ENCODE results near the gene CTNNBIP1.
A peak's percentile ranks its signal among the peaks of the same experiment; 100 is the strongest.

Gene CTNNBIP1

GRCh38 chr1:9843576-9843945 is 66.5 kb downstream of the CTNNBIP1 start:
- no peaks in the 10 kb centered on the region for H3K36me3 Mint-ChIP-seq
- ATAC-seq (no peak), DNase-seq (ENCODE audit: low spot score in 2 of 2) (no peak)
- H3K27ac Mint-ChIP-seq = no peak overlapping the region
- no peaks in the 10 kb centered on the region for H3K9me3 Mint-ChIP-seq
- H3K4me1 Mint-ChIP-seq = no peaks in the 10 kb centered on the region
- H3K4me3 Mint-ChIP-seq = no peak overlapping the region

GRCh38 chr1:9842781-9843575 is 67.1 kb downstream of the CTNNBIP1 start:
- ATAC-seq (peak; percentile 17), DNase-seq (ENCODE audit: low spot score in 2 of 2) (no peak)
- Mint-ChIP-seq H3K36me3 (no peaks in the 10 kb centered on the region), H3K27ac (no peak overlapping the region), H3K4me1 (no peaks in the 10 kb centered on the region), H3K9me3 (no peaks in the 10 kb centered on the region), H3K4me3 (no peak overlapping the region)

GRCh38 chr1:9842073-9842711 is 67.9 kb downstream of the CTNNBIP1 start:
- H3K36me3 Mint-ChIP-seq = no peaks in the 10 kb centered on the region

GRCh38 chr1:9841460-9841859 is 68.6 kb downstream of the CTNNBIP1 start:
- Mint-ChIP-seq H3K9me3 (no peaks in the 10 kb centered on the region), H3K4me3 (no peak overlapping the region), H3K27ac (no peak overlapping the region), H3K36me3 (no peaks in the 10 kb centered on the region), H3K4me1 (no peaks in the 10 kb centered on the region)
- ATAC-seq = no peak
- DNase-seq (ENCODE audit: low spot score in 2 of 2) = no peak

More at GRCh38 chr1:9842073-9842711, 67.9 kb downstream of the CTNNBIP1 start:
- H3K4me1 Mint-ChIP-seq = no peaks in the 10 kb centered on the region
- H3K27ac Mint-ChIP-seq = no peak overlapping the region
- no peaks in the 10 kb centered on the region for H3K9me3 Mint-ChIP-seq
- DNase-seq (ENCODE audit: low spot score in 2 of 2) = no peak
- H3K4me3 Mint-ChIP-seq = no peak overlapping the region
- ATAC-seq = no peak

GRCh38 chr1:9840176-9840575 is 69.9 kb downstream of the CTNNBIP1 start:
- Mint-ChIP-seq H3K4me3 (no peak overlapping the region), H3K27ac (no peak overlapping the region), H3K4me1 (no peaks in the 10 kb centered on the region), H3K36me3 (no peaks in the 10 kb centered on the region), H3K9me3 (no peaks in the 10 kb centered on the region)
- no peak for ATAC-seq
- no peak for DNase-seq (ENCODE audit: low spot score in 2 of 2)

GRCh38 chr1:9838946-9839345 is 71.1 kb downstream of the CTNNBIP1 start:
- DNase-seq (ENCODE audit: low spot score in 2 of 2) = no peak
- no peaks in the 10 kb centered on the region for H3K36me3 Mint-ChIP-seq
- no peaks in the 10 kb centered on the region for H3K4me1 Mint-ChIP-seq
- no peak for ATAC-seq
- no peaks in the 10 kb centered on the region for H3K9me3 Mint-ChIP-seq
- H3K27ac Mint-ChIP-seq = no peak overlapping the region
- H3K4me3 Mint-ChIP-seq = no peak overlapping the region

- ATAC-seq (no peak), DNase-seq (ENCODE audit: low spot score in 2 of 2) (no peak)
- Mint-ChIP-seq H3K27ac (no peak overlapping the region), H3K36me3 (no peaks in the 10 kb centered on the region), H3K4me3 (no peak overlapping the region), H3K4me1 (no peaks in the 10 kb centered on the region), H3K9me3 (no peaks in the 10 kb centered on the region)
Observed at GRCh38 chr1:9836632-9836960, 73.5 kb downstream of the CTNNBIP1 start.

- H3K4me1 Mint-ChIP-seq = no peaks in the 10 kb centered on the region
- no peak for ATAC-seq
- no peaks in the 10 kb centered on the region for H3K9me3 Mint-ChIP-seq
- H3K4me3 Mint-ChIP-seq = no peak overlapping the region
- H3K27ac Mint-ChIP-seq = no peak overlapping the region
- no peak for DNase-seq (ENCODE audit: low spot score in 2 of 2)
- H3K36me3 Mint-ChIP-seq = no peaks in the 10 kb centered on the region
Observed at GRCh38 chr1:9835758-9836631, 74.1 kb downstream of the CTNNBIP1 start.

- H3K9me3 Mint-ChIP-seq = no peaks in the 10 kb centered on the region
- ATAC-seq (no peak), DNase-seq (ENCODE audit: low spot score in 2 of 2) (no peak)
- H3K36me3 Mint-ChIP-seq = no peaks in the 10 kb centered on the region
- H3K27ac Mint-ChIP-seq = no peak overlapping the region
- no peak overlapping the region for H3K4me3 Mint-ChIP-seq
- no peaks in the 10 kb centered on the region for H3K4me1 Mint-ChIP-seq
Observed at GRCh38 chr1:9835404-9835757, 74.7 kb downstream of the CTNNBIP1 start.

GRCh38 chr1:9833632-9834031 is 76.4 kb downstream of the CTNNBIP1 start:
- DNase-seq (ENCODE audit: low spot score in 2 of 2) (no peak), ATAC-seq (no peak)
- H3K9me3 Mint-ChIP-seq = no peaks in the 10 kb centered on the region
- no peaks in the 10 kb centered on the region for H3K36me3 Mint-ChIP-seq
- H3K27ac Mint-ChIP-seq = no peak overlapping the region
- H3K4me1 Mint-ChIP-seq = no peaks in the 10 kb centered on the region
- no peak overlapping the region for H3K4me3 Mint-ChIP-seq

- Mint-ChIP-seq H3K9me3 (no peaks in the 10 kb centered on the region), H3K36me3 (peaks cover 6% of the 10 kb centered on the region), H3K4me3 (no peak overlapping the region), H3K27ac (no peak overlapping the region), H3K4me1 (peaks cover 17% of the 10 kb centered on the region)
- DNase-seq (ENCODE audit: low spot score in 2 of 2) (no peak), ATAC-seq (no peak)
Observed at GRCh38 chr1:9827558-9828185, 82.4 kb downstream of the CTNNBIP1 start.

- H3K27ac Mint-ChIP-seq = peak overlapping the region; percentile 23
- no peak overlapping the region for H3K4me3 Mint-ChIP-seq
- ATAC-seq (no peak), DNase-seq (ENCODE audit: low spot score in 2 of 2) (no peak)
- H3K4me1 Mint-ChIP-seq = peaks cover 26% of the 10 kb centered on the region
- no peaks in the 10 kb centered on the region for H3K9me3 Mint-ChIP-seq
- peaks cover 7% of the 10 kb centered on the region for H3K36me3 Mint-ChIP-seq
Observed at GRCh38 chr1:9826616-9827015, 83.5 kb downstream of the CTNNBIP1 start.

- no peak for ATAC-seq
- Mint-ChIP-seq H3K4me3 (peak overlapping the region; percentile 83), H3K36me3 (peaks cover 7% of the 10 kb centered on the region), H3K9me3 (no peaks in the 10 kb centered on the region), H3K27ac (peak overlapping the region; percentile 60), H3K4me1 (peaks cover 26% of the 10 kb centered on the region)
- no peak for DNase-seq (ENCODE audit: low spot score in 2 of 2)
Observed at GRCh38 chr1:9826087-9826486, 84.0 kb downstream of the CTNNBIP1 start.

- Mint-ChIP-seq H3K4me1 (peaks cover 31% of the 10 kb centered on the region), H3K4me3 (peak overlapping the region; percentile 83), H3K9me3 (no peaks in the 10 kb centered on the region), H3K36me3 (peaks cover 8% of the 10 kb centered on the region), H3K27ac (peak overlapping the region; percentile 60)
- DNase-seq (ENCODE audit: low spot score in 2 of 2) (peak; percentile 18 to 65), ATAC-seq (peak; percentile 49)
Observed at GRCh38 chr1:9825093-9826074, 84.7 kb downstream of the CTNNBIP1 start.
